Measurements from ENCODE around the gene DOCK11.

- TF ChIP-seq POLR2AphosphoS5 (IDR thresholded peaks at IDR 0.05; ENCODE audit: low read depth, low read length): no peak
- TF ChIP-seq, protein P1, sequence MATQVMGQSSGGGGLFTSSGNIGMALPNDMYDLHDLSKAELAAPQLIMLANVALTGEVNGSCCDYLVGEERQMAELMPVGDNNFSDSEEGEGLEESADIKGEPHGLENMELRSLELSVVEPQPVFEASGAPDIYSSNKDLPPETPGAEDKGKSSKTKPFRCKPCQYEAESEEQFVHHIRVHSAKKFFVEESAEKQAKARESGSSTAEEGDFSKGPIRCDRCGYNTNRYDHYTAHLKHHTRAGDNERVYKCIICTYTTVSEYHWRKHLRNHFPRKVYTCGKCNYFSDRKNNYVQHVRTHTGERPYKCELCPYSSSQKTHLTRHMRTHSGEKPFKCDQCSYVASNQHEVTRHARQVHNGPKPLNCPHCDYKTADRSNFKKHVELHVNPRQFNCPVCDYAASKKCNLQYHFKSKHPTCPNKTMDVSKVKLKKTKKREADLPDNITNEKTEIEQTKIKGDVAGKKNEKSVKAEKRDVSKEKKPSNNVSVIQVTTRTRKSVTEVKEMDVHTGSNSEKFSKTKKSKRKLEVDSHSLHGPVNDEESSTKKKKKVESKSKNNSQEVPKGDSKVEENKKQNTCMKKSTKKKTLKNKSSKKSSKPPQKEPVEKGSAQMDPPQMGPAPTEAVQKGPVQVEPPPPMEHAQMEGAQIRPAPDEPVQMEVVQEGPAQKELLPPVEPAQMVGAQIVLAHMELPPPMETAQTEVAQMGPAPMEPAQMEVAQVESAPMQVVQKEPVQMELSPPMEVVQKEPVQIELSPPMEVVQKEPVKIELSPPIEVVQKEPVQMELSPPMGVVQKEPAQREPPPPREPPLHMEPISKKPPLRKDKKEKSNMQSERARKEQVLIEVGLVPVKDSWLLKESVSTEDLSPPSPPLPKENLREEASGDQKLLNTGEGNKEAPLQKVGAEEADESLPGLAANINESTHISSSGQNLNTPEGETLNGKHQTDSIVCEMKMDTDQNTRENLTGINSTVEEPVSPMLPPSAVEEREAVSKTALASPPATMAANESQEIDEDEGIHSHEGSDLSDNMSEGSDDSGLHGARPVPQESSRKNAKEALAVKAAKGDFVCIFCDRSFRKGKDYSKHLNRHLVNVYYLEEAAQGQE (IDR thresholded peaks at IDR 0.05; ENCODE audit: insufficient read depth in 1 of 2, low read depth in 2 of 2, low read length in 2 of 2): no peak
- TF ChIP-seq SIN3A (IDR thresholded peaks at IDR 0.05; ENCODE audit: borderline replicate concordance, insufficient read depth, low read length): no peak
- TF ChIP-seq TAF1 (IDR thresholded peaks at IDR 0.05; ENCODE audit: borderline replicate concordance, insufficient read depth, low read length): no peak
- TF ChIP-seq FOXP2 (optimal IDR thresholded peaks at IDR 0.05; ENCODE audit: borderline replicate concordance, extremely low read depth, extremely low read length, insufficient read depth): no peak
Measured at GRCh38 chrX:118615141-118615540, 119.5 kb downstream of the DOCK11 start.

Measured in PFSK-1 (cell line).